GM12872 (cell line): ENCODE data around the gene CYCS.

ENCODE experiments used
- TF ChIP-seq, protein P1 (sequence below): IDR thresholded peaks from 3 replicates; pipeline ENCODE4 v1.5.1; 2011; ENCODE audit warnings: low read depth, mild to moderate bottlenecking, low read length, moderate library complexity; ENCODE audit not compliant: insufficient read depth

CYCS gene

GRCh38 chr7:25125137-25125946, at the start of gene CYCS:
Gene CYCS, minus strand, starts transcription at chr7:25125260. Its CDS starts 1,141 bp downstream, at chr7:25124119.
- TF ChIP-seq, protein P1, sequence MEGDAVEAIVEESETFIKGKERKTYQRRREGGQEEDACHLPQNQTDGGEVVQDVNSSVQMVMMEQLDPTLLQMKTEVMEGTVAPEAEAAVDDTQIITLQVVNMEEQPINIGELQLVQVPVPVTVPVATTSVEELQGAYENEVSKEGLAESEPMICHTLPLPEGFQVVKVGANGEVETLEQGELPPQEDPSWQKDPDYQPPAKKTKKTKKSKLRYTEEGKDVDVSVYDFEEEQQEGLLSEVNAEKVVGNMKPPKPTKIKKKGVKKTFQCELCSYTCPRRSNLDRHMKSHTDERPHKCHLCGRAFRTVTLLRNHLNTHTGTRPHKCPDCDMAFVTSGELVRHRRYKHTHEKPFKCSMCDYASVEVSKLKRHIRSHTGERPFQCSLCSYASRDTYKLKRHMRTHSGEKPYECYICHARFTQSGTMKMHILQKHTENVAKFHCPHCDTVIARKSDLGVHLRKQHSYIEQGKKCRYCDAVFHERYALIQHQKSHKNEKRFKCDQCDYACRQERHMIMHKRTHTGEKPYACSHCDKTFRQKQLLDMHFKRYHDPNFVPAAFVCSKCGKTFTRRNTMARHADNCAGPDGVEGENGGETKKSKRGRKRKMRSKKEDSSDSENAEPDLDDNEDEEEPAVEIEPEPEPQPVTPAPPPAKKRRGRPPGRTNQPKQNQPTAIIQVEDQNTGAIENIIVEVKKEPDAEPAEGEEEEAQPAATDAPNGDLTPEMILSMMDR, result no peak

- TF ChIP-seq, protein P1, result no peak
These were observed 48.1 kb upstream of the CYCS start for GRCh38 chr7:25173184-25173583.

DNA sequence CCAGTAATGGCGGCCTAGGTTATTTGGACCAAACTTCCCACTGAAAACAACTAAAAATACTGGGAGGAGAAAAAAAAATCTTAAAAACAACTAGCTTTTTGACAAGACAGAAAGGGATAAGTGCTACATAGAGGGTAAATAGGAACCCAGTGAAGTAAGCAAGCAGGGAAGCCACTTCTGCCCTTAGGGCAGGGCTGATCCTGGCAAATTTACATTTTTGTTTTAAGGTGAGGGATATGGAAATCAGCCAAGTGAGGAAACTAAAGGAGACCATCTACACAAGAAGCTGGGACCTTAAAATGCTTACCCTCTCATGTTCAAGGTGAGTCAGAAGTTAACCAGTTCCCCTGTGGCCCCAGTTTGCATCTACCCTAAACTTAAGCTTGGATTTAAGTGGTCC, 46.5 kb upstream of the CYCS start:
- TF ChIP-seq, protein P1, result no peak

- TF ChIP-seq, protein P1, result no peak
These were observed 46.0 kb upstream of the CYCS start for GRCh38 chr7:25171071-25171470.

GRCh38 chr7:25169683-25170082, 44.6 kb upstream of the CYCS start:
- TF ChIP-seq, protein P1, result no peak

DNA sequence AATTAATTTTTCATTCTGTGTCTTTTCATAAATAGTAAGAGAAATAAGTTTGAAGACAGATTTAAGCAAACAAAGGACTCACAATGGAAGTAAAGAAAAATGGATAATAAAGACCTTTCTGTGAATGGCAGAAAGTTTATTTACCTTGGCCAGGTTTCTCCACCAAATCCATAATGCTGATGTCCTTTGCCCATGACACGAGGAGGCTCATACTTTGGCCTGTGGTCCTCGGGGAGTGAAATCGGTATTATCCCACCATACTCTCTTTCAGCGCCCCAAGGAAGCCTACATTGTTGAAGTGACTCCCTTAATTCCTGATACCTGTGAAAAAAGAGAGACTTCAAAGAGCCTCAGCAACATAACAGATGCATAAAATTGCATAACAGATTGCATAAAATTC, 43.1 kb upstream of the CYCS start:
- TF ChIP-seq, protein P1, result no peak

GRCh38 chr7:25167262-25167843, 42.3 kb upstream of the CYCS start:
- TF ChIP-seq, protein P1, result no peak
